HepG2 (cell line): ENCODE results near the gene SYTL1. TPM values are rescaled to one million over a fixed set of nuclear protein-coding genes. Genes with fewer than 3 reads are reported as not detected.
A peak's percentile ranks its signal among the peaks of the same experiment; 100 is the strongest.

Experiments used
- ATF6 ChIP-seq: sonication (generic); formaldehyde crosslinking; conservative IDR thresholded peaks from 2 replicates; pipeline ENCODE4 v1.4.0; 2020; ENCODE audit warnings: missing genetic modification reagents
- HNF4A ChIP-seq: sonication (generic); formaldehyde crosslinking; IDR thresholded peaks from 2 replicates; pipeline ENCODE4 v1.4.0; 2020; ENCODE audit warnings: missing genetic modification reagents
- MAZ ChIP-seq, 2 experiments: sonication (generic) in 1 of 2; formaldehyde crosslinking in 1 of 2; IDR thresholded peaks; 2 replicates each; pipeline versions ENCODE4 v1.5.0 to v1.6.1; 2012 to 2020; ENCODE audit warnings: low read depth in 2 of 2, mild to moderate bottlenecking in 2 of 2, borderline replicate concordance in 1 of 2, improper control_type of control experiment in 1 of 2, low read length in 1 of 2, missing genetic modification reagents in 1 of 2, moderate library complexity in 1 of 2
- ZFP36 ChIP-seq: fragments of 150-350 bp; IDR thresholded peaks from 2 replicates; pipeline ENCODE4 v1.6.1; 2018; ENCODE audit warnings: borderline replicate concordance, low read length, low read depth; ENCODE audit not compliant: partially characterized antibody
- ZFP91 ChIP-seq: sonication (generic); formaldehyde crosslinking; IDR thresholded peaks from 2 replicates; pipeline ENCODE4 v1.9.0; 2022; ENCODE audit warnings: missing genetic modification reagents, mild to moderate bottlenecking, borderline replicate concordance
- ZNF430 ChIP-seq: sonication (generic); formaldehyde crosslinking; IDR thresholded peaks from 2 replicates; pipeline ENCODE4 v1.9.0; 2021; ENCODE audit warnings: mild to moderate bottlenecking, missing genetic modification reagents
- ZNF607 ChIP-seq: sonication (generic); formaldehyde crosslinking; IDR thresholded peaks from 2 replicates; pipeline ENCODE4 v1.5.1; 2020; ENCODE audit warnings: missing genetic modification reagents, mild to moderate bottlenecking, borderline replicate concordance
- polyA plus RNA-seq, 8 experiments: library from polyadenylated mRNA; depleted of rRNA in 3 of 8; stranded (reverse) in 7 of 8; unstranded in 1 of 8; fragments of >200 nt; fragmentation: Illumina TruSeq in 4 of 8; extraction: Trizol in 4 of 8; gene quantifications; 2 replicates each; pipeline versions ENCODE4 v1.2.1 to v1.2.3, GENCODE V29; 2011 to 2016; ENCODE audit warnings: low read depth in 4 of 8, missing spikeins in 1 of 8, mixed read lengths in 1 of 8; ENCODE audit not compliant: insufficient read depth in 1 of 8
- total RNA-seq, 5 experiments: library from RNA; depleted of rRNA; stranded (reverse); fragments of >200 nt; fragmentation: Illumina TruSeq; extraction: Trizol; gene quantifications; 2 replicates each; pipeline ENCODE4 v1.2.3, GENCODE V29; 2016; ENCODE audit warnings: low read depth in 1 of 5
- TF ChIP-seq, protein P1 (sequence below): sonication (generic); formaldehyde crosslinking; IDR thresholded peaks from 2 replicates; pipeline ENCODE4 v1.5.1; 2020; ENCODE audit warnings: mild to moderate bottlenecking, missing genetic modification reagents, moderate library complexity

The SYTL1 gene
- total and polyA plus RNA-seq, 2 of the 13 experiments (the other 11 are each of a cell fraction or from before 2014, with no cell fraction given) = 11.1 to 17.8 TPM

- TF ChIP-seq ZFP91 (CRISPR knock-in tag) (peak; percentile 70; the same call in 1 of the 2 replicates), HNF4A (CRISPR knock-in tag) (no peak), ATF6 (CRISPR knock-in tag) (no peak), MAZ (IDR thresholded peaks at IDR 0.05; ENCODE audit: borderline replicate concordance, low read depth, low read length) (peak; percentile 28; the same call in 1 of the 2 replicates), MAZ (CRISPR knock-in tag; IDR thresholded peaks at IDR 0.05; ENCODE audit: low read depth) (no peak), ZFP36 (no peak), ZNF607 (CRISPR knock-in tag) (0 out of 2 replicates have a peak, but pooled peaks have one; percentile 23), ZNF430 (peak; percentile 70; the same call in 1 of the 2 replicates)
- TF ChIP-seq, protein P1, sequence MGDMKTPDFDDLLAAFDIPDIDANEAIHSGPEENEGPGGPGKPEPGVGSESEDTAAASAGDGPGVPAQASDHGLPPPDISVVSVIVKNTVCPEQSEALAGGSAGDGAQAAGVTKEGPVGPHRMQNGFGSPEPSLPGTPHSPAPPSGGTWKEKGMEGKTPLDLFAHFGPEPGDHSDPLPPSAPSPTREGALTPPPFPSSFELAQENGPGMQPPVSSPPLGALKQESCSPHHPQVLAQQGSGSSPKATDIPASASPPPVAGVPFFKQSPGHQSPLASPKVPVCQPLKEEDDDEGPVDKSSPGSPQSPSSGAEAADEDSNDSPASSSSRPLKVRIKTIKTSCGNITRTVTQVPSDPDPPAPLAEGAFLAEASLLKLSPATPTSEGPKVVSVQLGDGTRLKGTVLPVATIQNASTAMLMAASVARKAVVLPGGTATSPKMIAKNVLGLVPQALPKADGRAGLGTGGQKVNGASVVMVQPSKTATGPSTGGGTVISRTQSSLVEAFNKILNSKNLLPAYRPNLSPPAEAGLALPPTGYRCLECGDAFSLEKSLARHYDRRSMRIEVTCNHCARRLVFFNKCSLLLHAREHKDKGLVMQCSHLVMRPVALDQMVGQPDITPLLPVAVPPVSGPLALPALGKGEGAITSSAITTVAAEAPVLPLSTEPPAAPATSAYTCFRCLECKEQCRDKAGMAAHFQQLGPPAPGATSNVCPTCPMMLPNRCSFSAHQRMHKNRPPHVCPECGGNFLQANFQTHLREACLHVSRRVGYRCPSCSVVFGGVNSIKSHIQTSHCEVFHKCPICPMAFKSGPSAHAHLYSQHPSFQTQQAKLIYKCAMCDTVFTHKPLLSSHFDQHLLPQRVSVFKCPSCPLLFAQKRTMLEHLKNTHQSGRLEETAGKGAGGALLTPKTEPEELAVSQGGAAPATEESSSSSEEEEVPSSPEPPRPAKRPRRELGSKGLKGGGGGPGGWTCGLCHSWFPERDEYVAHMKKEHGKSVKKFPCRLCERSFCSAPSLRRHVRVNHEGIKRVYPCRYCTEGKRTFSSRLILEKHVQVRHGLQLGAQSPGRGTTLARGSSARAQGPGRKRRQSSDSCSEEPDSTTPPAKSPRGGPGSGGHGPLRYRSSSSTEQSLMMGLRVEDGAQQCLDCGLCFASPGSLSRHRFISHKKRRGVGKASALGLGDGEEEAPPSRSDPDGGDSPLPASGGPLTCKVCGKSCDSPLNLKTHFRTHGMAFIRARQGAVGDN (CRISPR knock-in tag) = peak; percentile 67
Measured at GRCh38 chr1:27366411-27367159, 24.8 kb downstream of the SYTL1 start, which contains the start of gene MAP3K6 (continued).
